Endodermal cell (in vitro differentiated cells): Measurements from ENCODE around the gene SLC38A10. TPM values are rescaled to one million over a fixed set of nuclear protein-coding genes. Genes with fewer than 3 reads are reported as not detected.

Experiments
- DNase-seq: peaks from one replicate; pipeline ENCODE4 v3.0.0-alpha.2; 2017
- H3K27ac ChIP-seq: 2 replicates; pipeline ENCODE4 v1.5.1; 2013; ENCODE audit warnings: mild to moderate bottlenecking, low read depth, low read length, moderate library complexity
- H3K27me3 ChIP-seq: 2 replicates; pipeline ENCODE4 v1.6.1; 2013; ENCODE audit warnings: mild to moderate bottlenecking, low read length, moderate library complexity; ENCODE audit not compliant: insufficient read depth, control insufficient read depth, poor library complexity, severe bottlenecking
- H3K36me3 ChIP-seq: 2 replicates; pipeline ENCODE4 v1.7.0; 2013; ENCODE audit warnings: mild to moderate bottlenecking, low read length, moderate library complexity; ENCODE audit not compliant: control insufficient read depth, insufficient read depth
- H3K4me1 ChIP-seq: one replicate; pipeline ENCODE4 v1.7.0; 2013; ENCODE audit warnings: low read length; ENCODE audit not compliant: control insufficient read depth, insufficient read depth
- H3K4me3 ChIP-seq: 2 replicates; pipeline ENCODE4 v1.5.1; 2013; ENCODE audit warnings: mild to moderate bottlenecking, low read length, moderate library complexity
- H3K9ac ChIP-seq: 2 replicates; pipeline ENCODE4 v1.6.1; 2013; ENCODE audit warnings: mild to moderate bottlenecking, low read length, moderate library complexity; ENCODE audit not compliant: poor library complexity, severe bottlenecking; ENCODE audit errors: extremely low read depth
- H3K9me3 ChIP-seq: 2 replicates; pipeline ENCODE4 v1.6.1; 2013; ENCODE audit warnings: mild to moderate bottlenecking, low read length, moderate library complexity; ENCODE audit not compliant: control insufficient read depth
- H3K27ac Mint-ChIP-seq: 2 replicates; pipeline ENCODE4 v1.8.0; 2020; ENCODE audit warnings: mixed read lengths
- H3K27me3 Mint-ChIP-seq: 2 replicates; pipeline ENCODE4 v1.8.0; 2021; ENCODE audit warnings: mild to moderate bottlenecking, mixed read lengths; ENCODE audit not compliant: insufficient read depth
- H3K36me3 Mint-ChIP-seq: 2 replicates; pipeline ENCODE4 v1.8.0; 2020; ENCODE audit warnings: low read depth, mixed read lengths
- H3K4me1 Mint-ChIP-seq: 2 replicates; pipeline ENCODE4 v1.8.0; 2020; ENCODE audit warnings: mixed read lengths
- H3K4me3 Mint-ChIP-seq: 2 replicates; pipeline ENCODE4 v1.8.0; 2020; ENCODE audit warnings: mild to moderate bottlenecking, moderate library complexity, mixed read lengths
- H3K9me3 Mint-ChIP-seq: 2 replicates; pipeline ENCODE4 v1.8.0; 2020; ENCODE audit warnings: mild to moderate bottlenecking, mixed read lengths
- CTCF ChIP-seq: fragments of 200-600 bp; sonication (generic); conservative IDR thresholded peaks from 2 replicates; pipeline ENCODE4 v1.5.0; 2021; ENCODE audit warnings: antibody characterized with exemption, mild to moderate bottlenecking
- WGBS, 2 experiments: methylation state at CpG; one replicate each; pipeline versions ENCODE4 v1.1.5 to v1.1.7; 2013; ENCODE audit warnings: missing lambda C conversion rate in 2 of 2, mixed read lengths in 1 of 2; ENCODE audit not compliant: insufficient coverage in 1 of 2, insufficient read length in 1 of 2; 5-methylcytosine and 5-hydroxymethylcytosine counted together
- total RNA-seq, 2 donors: library from RNA; stranded (reverse); fragmentation: NEBNext Ultra II Directional in 1 of 2; extraction: Animal tissue kit (Norgen Biotek cat#: 25700) in 1 of 2; gene quantifications; 2 replicates in 1 of 2; 3 replicates in 1 of 2; pipeline ENCODE4 v1.2.1, GENCODE V29; 2021

The SLC38A10 gene
- total RNA-seq, 2 donors from 2014 or later: 60.2 to 90.3 TPM

DNA sequence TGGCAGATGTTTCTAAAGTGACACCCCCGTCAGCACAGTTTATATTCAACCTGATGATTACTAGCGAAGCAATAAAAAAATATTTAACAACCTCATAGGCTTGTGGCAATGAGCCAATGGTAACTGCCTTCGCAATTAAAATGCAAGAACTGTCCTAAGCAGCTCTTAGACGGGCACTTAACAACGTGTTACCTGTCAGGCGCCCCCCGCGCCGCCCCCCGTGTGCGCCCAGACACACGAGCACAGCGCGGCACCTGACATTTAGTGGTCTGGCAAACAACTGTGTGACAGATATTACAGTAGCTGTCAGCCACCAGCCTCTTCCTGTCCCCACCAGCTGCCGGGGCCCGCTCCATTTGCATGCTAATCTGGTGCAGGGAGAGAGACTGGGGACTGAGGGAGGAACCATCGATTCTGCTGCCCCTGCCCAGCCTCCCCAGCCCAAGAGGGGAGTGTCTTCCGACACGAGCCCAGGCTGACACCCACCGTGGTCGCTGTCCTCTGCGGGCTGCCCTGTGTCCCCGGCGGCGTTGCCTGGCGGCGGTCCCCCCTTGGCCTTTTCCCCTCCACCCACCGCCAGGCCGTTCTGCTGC, 43.3 kb downstream of the SLC38A10 start:
- Mint-ChIP-seq H3K9me3 (no peaks in the 10 kb centered on the region), H3K4me1 (peaks cover 3% of the 10 kb centered on the region), H3K36me3 (peaks cover 26% of the 10 kb centered on the region), H3K27ac (no peak overlapping the region), H3K4me3 (no peak overlapping the region), H3K27me3 (no peaks in the 10 kb centered on the region)
- Histone ChIP-seq H3K36me3 (peaks cover 2% of the 10 kb centered on the region), H3K4me1 (no peaks in the 10 kb centered on the region), H3K9me3 (no peaks in the 10 kb centered on the region), H3K27me3 (no peaks in the 10 kb centered on the region), H3K4me3 (no peak overlapping the region), H3K9ac (no peak overlapping the region), H3K27ac (peak overlapping the region; percentile 84)
- TF ChIP-seq CTCF: no peak
- WGBS, 2 experiments: 77 to 86% methylated on average over 27 to 29 of the region's 29 CpGs
- no peak for DNase-seq

GRCh38 chr17:81251094-81251708, 43.9 kb downstream of the SLC38A10 start:
- H3K36me3 Mint-ChIP-seq: peaks cover 26% of the 10 kb centered on the region
- peaks cover 3% of the 10 kb centered on the region for H3K4me1 Mint-ChIP-seq
- Histone ChIP-seq H3K9ac (no peak overlapping the region), H3K36me3 (peaks cover 2% of the 10 kb centered on the region), H3K9me3 (no peaks in the 10 kb centered on the region), H3K4me1 (no peaks in the 10 kb centered on the region), H3K4me3 (no peak overlapping the region), H3K27me3 (no peaks in the 10 kb centered on the region), H3K27ac (peak overlapping the region; percentile 84)
- no peak overlapping the region for H3K4me3 Mint-ChIP-seq
- 90% methylated on average over 11 to 25 of the region's 25 CpGs for WGBS, 2 experiments
- no peak overlapping the region for H3K27ac Mint-ChIP-seq
- DNase-seq: no peak
- TF ChIP-seq CTCF: no peak
- no peaks in the 10 kb centered on the region for H3K27me3 Mint-ChIP-seq
- no peaks in the 10 kb centered on the region for H3K9me3 Mint-ChIP-seq

DNA sequence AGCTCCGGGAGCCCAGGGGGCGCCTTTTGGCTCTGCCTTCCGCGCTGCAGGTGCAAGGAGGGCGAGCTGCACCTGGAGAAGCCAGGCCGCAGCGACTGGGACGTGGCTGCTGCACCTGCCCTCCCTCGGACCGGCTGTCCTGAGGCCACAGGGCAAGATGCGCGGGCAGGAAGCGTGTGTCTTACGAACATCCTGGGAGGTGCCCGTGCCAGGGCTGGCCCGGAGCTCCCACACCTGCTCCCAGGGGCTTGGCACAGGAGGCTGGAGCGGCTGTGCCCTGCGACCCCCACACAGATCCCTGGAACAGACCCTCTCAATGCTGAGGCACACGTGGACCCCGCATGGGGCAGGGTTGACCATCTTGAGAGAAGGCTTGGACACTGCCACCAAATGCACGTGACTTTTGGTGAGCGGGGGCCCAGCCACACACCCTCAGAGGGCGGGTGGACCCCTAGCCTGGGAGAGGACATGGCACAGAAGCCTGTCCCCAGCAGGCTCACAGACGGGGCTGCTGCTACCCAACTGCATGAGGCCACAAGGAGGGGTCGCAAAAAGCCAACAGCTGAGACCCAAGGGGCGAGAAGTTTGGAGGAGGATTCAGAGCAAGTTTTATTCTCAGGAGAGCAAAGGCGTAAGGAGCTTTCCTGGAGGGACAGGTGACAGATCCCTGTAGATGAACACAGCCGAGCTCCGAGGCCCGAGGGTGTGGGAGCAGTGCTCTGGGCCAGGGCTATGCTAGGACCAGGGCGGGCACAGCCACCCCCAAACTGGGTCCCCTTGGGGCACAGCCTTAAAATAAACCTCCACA, 44.6 kb downstream of the SLC38A10 start:
- Mint-ChIP-seq H3K4me3 (no peak overlapping the region), H3K9me3 (no peaks in the 10 kb centered on the region), H3K4me1 (peaks cover 3% of the 10 kb centered on the region), H3K27me3 (no peaks in the 10 kb centered on the region), H3K36me3 (peaks cover 26% of the 10 kb centered on the region), H3K27ac (no peak overlapping the region)
- Histone ChIP-seq H3K4me1 (no peaks in the 10 kb centered on the region), H3K9me3 (no peaks in the 10 kb centered on the region), H3K27me3 (no peaks in the 10 kb centered on the region), H3K36me3 (peaks cover 2% of the 10 kb centered on the region), H3K27ac (no peak overlapping the region), H3K9ac (no peak overlapping the region), H3K4me3 (no peak overlapping the region)
- no peak for TF ChIP-seq CTCF
- DNase-seq: no peak
- WGBS, 2 experiments: 96 to 97% methylated on average over 19 to 31 of the region's 31 CpGs
